ENCODE measurements around the gene TPCN1.

- TF ChIP-seq CTCF (IDR thresholded peaks at IDR 0.05) (no peak), ZNF317 (CRISPR knock-in tag; IDR thresholded peaks at IDR 0.05; ENCODE audit: borderline replicate concordance, low read depth) (no peak), STAT6 (CRISPR knock-in tag; conservative IDR thresholded peaks at IDR 0.05; ENCODE audit: low read depth) (no peak), ZNF232 (CRISPR knock-in tag; IDR thresholded peaks at IDR 0.05) (no peak), CREB1 (CRISPR knock-in tag; IDR thresholded peaks at IDR 0.05) (no peak), PREB (CRISPR knock-in tag; IDR thresholded peaks at IDR 0.05; ENCODE audit: borderline replicate concordance) (no peak), HMGXB4 (CRISPR knock-in tag; IDR thresholded peaks at IDR 0.05) (no peak), NFYB (CRISPR knock-in tag; conservative IDR thresholded peaks at IDR 0.05; ENCODE audit: low read depth) (no peak), TCF7 (CRISPR knock-in tag; IDR thresholded peaks at IDR 0.05; ENCODE audit: low read depth) (no peak), NR1H2 (CRISPR knock-in tag; IDR thresholded peaks at IDR 0.05) (no peak), ZBTB21 (CRISPR knock-in tag; IDR thresholded peaks at IDR 0.05; ENCODE audit: borderline replicate concordance) (no peak)
Measured at GRCh38 chr12:113203852-113204760, 17.2 kb upstream of the TPCN1 start.
